Measurements from ENCODE around the gene KRT72.
"Not testable (repeated sequence)": the region's sequence is repeated elsewhere in the genome, so short reads cannot be mapped to it uniquely, and the experiment has no call there.

The KRT72 gene

GRCh38 chr12:52606581-52607218, 5.4 kb upstream of the KRT72 start:
- DNase-seq (ENCODE audit: low spot score): no peak

- DNase-seq (ENCODE audit: low spot score): no peak
Measured at GRCh38 chr12:52606096-52606495, 4.8 kb upstream of the KRT72 start.

- DNase-seq (ENCODE audit: low spot score): no peak
Measured at GRCh38 chr12:52605542-52605941, 4.3 kb upstream of the KRT72 start.

GRCh38 chr12:52604859-52605258, 3.6 kb upstream of the KRT72 start:
- peak; percentile 26 for DNase-seq (ENCODE audit: low spot score)

GRCh38 chr12:52603314-52603713, 2.1 kb upstream of the KRT72 start:
- DNase-seq (ENCODE audit: low spot score): no peak

GRCh38 chr12:52602552-52602951, 1.3 kb upstream of the KRT72 start:
- DNase-seq (ENCODE audit: low spot score): no peak

GRCh38 chr12:52601671-52602070, 408 bp upstream of the KRT72 start:
- DNase-seq (ENCODE audit: low spot score): no peak

GRCh38 chr12:52600475-52600874, 788 bp downstream of the KRT72 start:
- DNase-seq (ENCODE audit: low spot score): no peak

GRCh38 chr12:52600071-52600470, 1.2 kb downstream of the KRT72 start:
- no peak for DNase-seq (ENCODE audit: low spot score)

- DNase-seq (ENCODE audit: low spot score): no peak
Measured at GRCh38 chr12:52598966-52599365, 2.3 kb downstream of the KRT72 start.

- not testable (repeated sequence) for DNase-seq (ENCODE audit: low spot score)
Measured at GRCh38 chr12:52594237-52594636, 7.0 kb downstream of the KRT72 start.

GRCh38 chr12:52591521-52591920, 9.7 kb downstream of the KRT72 start:
- DNase-seq (ENCODE audit: low spot score): no peak

GRCh38 chr12:52590021-52590420, 11.2 kb downstream of the KRT72 start:
- no peak for DNase-seq (ENCODE audit: low spot score)

GRCh38 chr12:52587563-52587962, 13.7 kb downstream of the KRT72 start:
- no peak for DNase-seq (ENCODE audit: low spot score)

- DNase-seq (ENCODE audit: low spot score): no peak
Measured at GRCh38 chr12:52585946-52586345, 15.3 kb downstream of the KRT72 start.

- DNase-seq (ENCODE audit: low spot score): no peak
Measured at GRCh38 chr12:52585066-52585465, 16.2 kb downstream of the KRT72 start.

- no peak for DNase-seq (ENCODE audit: low spot score)
Measured at GRCh38 chr12:52584156-52584682, 17.0 kb downstream of the KRT72 start.

GRCh38 chr12:52582971-52583456, 18.2 kb downstream of the KRT72 start:
- peak; percentile 71 for DNase-seq (ENCODE audit: low spot score)

GRCh38 chr12:52582486-52582885, 18.8 kb downstream of the KRT72 start:
- no peak for DNase-seq (ENCODE audit: low spot score)

- DNase-seq (ENCODE audit: low spot score): no peak
Measured at GRCh38 chr12:52581481-52581880, 19.8 kb downstream of the KRT72 start.

- no peak for DNase-seq (ENCODE audit: low spot score)
Measured at GRCh38 chr12:52581066-52581465, 20.2 kb downstream of the KRT72 start.

- DNase-seq (ENCODE audit: low spot score): no peak
Measured at GRCh38 chr12:52580496-52580895, 20.8 kb downstream of the KRT72 start.

- DNase-seq (ENCODE audit: low spot score): no peak
Measured at GRCh38 chr12:52579468-52580465, 21.5 kb downstream of the KRT72 start.
